Astrocyte (in vitro differentiated cells and primary cell): Measurements from ENCODE around the gene LMF1. TPM values are rescaled to one million over a fixed set of nuclear protein-coding genes. Genes with fewer than 3 reads are reported as not detected.

Experiments
- DNase-seq: peaks from one replicate; pipeline ENCODE4 v3.0.0-alpha.2; 2010; ENCODE audit warnings: low read depth
- FAIRE-seq: peaks from 2 replicates; lab custom pipeline; 2011; peaks lifted over from hg19 to GRCh38; lab: Jason Lieb, UNC
- H2AFZ ChIP-seq: 2 replicates; pipeline ENCODE4 v1.6.0; 2012; ENCODE audit warnings: low read depth, low read length, inconsistent platforms
- H3K27ac ChIP-seq: 2 replicates; pipeline ENCODE4 v1.5.1; 2011; ENCODE audit warnings: low read depth, low read length, inconsistent platforms
- H3K27me3 ChIP-seq: 2 replicates; pipeline ENCODE4 v1.6.0; 2011; ENCODE audit warnings: low read length, inconsistent platforms; ENCODE audit not compliant: insufficient read depth
- H3K36me3 ChIP-seq: 2 replicates; pipeline ENCODE4 v1.5.1; 2011; ENCODE audit warnings: low read length, inconsistent platforms; ENCODE audit not compliant: insufficient read depth
- H3K4me1 ChIP-seq: 2 replicates; pipeline ENCODE4 v1.5.1; 2011; ENCODE audit warnings: low read length, inconsistent platforms; ENCODE audit not compliant: insufficient read depth
- H3K4me2 ChIP-seq: 2 replicates; pipeline ENCODE4 v1.6.0; 2012; ENCODE audit warnings: low read length, inconsistent platforms
- H3K4me3 ChIP-seq: 2 replicates; pipeline ENCODE4 v1.5.1; 2011; ENCODE audit warnings: low read depth, mild to moderate bottlenecking, low read length, inconsistent platforms; ENCODE audit not compliant: insufficient read depth
- H3K79me2 ChIP-seq: 2 replicates; pipeline ENCODE4 v1.6.0; 2012; ENCODE audit warnings: mild to moderate bottlenecking, low read length, inconsistent platforms; ENCODE audit not compliant: insufficient read depth
- H3K9ac ChIP-seq: 2 replicates; pipeline ENCODE4 v1.6.0; 2012; ENCODE audit warnings: mild to moderate bottlenecking, low read length, inconsistent platforms
- H3K9me3 ChIP-seq: 2 replicates; pipeline ENCODE4 v1.5.1; 2012; ENCODE audit warnings: low read depth, mild to moderate bottlenecking, low read length, inconsistent platforms; ENCODE audit not compliant: insufficient read depth
- H4K20me1 ChIP-seq: 2 replicates; pipeline ENCODE4 v1.6.0; 2012; ENCODE audit warnings: low read length, inconsistent platforms; ENCODE audit not compliant: insufficient read depth
- H3K27ac Mint-ChIP-seq: one replicate; pipeline ENCODE4 v1.8.0; 2021; ENCODE audit warnings: mild to moderate bottlenecking, mixed read lengths; ENCODE audit not compliant: unreplicated experiment
- H3K27me3 Mint-ChIP-seq: one replicate; pipeline ENCODE4 v1.8.0; 2021; ENCODE audit warnings: low read depth, mixed read lengths; ENCODE audit not compliant: unreplicated experiment
- H3K36me3 Mint-ChIP-seq: one replicate; pipeline ENCODE4 v1.8.0; 2021; ENCODE audit warnings: low read depth, mixed read lengths; ENCODE audit not compliant: unreplicated experiment
- H3K4me1 Mint-ChIP-seq: one replicate; pipeline ENCODE4 v1.8.0; 2021; ENCODE audit warnings: low read depth, mixed read lengths; ENCODE audit not compliant: unreplicated experiment
- H3K4me3 Mint-ChIP-seq: one replicate; pipeline ENCODE4 v1.8.0; 2021; ENCODE audit warnings: mild to moderate bottlenecking, moderate library complexity, mixed read lengths; ENCODE audit not compliant: unreplicated experiment
- H3K9me3 Mint-ChIP-seq: one replicate; pipeline ENCODE4 v1.8.0; 2021; ENCODE audit warnings: mild to moderate bottlenecking, mixed read lengths; ENCODE audit not compliant: unreplicated experiment
- EZH2 ChIP-seq: IDR thresholded peaks from 2 replicates; pipeline ENCODE4 v1.6.1; 2012; ENCODE audit warnings: mild to moderate bottlenecking, low read length, inconsistent platforms; ENCODE audit not compliant: insufficient read depth
- total RNA-seq: library from RNA; stranded (reverse); gene quantifications from 2 replicates; pipeline ENCODE4 v1.2.1, GENCODE V29; 2021
- TF ChIP-seq, protein P1 (sequence below): IDR thresholded peaks from 2 replicates; pipeline ENCODE4 v1.5.1; 2011; ENCODE audit warnings: low read depth, mild to moderate bottlenecking, inconsistent platforms, low read length, moderate library complexity; ENCODE audit not compliant: insufficient read depth

LMF1 gene
- total RNA-seq, 1 donor from 2014 or later, result 12.6 TPM

DNA sequence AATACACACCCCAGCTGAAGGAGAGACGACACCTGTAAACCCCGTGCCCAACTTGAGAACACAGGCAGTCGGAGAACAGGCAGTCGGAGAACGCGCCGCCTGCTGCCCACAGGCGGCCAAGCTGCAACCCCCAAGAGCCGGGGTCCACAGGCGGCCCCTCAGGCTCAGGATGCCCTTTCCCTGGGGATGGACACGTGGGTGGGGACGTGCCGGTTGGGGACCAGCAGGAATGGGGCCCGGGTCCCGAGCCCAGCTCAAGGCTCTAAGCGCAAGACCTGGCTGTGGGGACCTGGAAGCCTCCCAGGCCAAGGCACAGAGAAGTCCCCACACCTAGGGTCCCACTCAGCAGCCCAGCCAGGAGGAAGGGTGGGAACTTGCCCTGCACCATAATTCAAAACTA, 90.8 kb downstream of the LMF1 start:
- no peak overlapping the region for H2AFZ ChIP-seq
- H3K9me3 ChIP-seq, result no peaks in the 10 kb centered on the region
- FAIRE-seq (no peak), DNase-seq (no peak)
- no peaks in the 10 kb centered on the region for H4K20me1 ChIP-seq
- H3K4me2 ChIP-seq, result no peak overlapping the region
- no peaks in the 10 kb centered on the region for H3K27me3 ChIP-seq
- H3K4me3 ChIP-seq, result no peak overlapping the region
- no peaks in the 10 kb centered on the region for H3K36me3 ChIP-seq
- H3K27ac ChIP-seq, result no peak overlapping the region
- TF ChIP-seq EZH2, result no peak
- TF ChIP-seq, protein P1, sequence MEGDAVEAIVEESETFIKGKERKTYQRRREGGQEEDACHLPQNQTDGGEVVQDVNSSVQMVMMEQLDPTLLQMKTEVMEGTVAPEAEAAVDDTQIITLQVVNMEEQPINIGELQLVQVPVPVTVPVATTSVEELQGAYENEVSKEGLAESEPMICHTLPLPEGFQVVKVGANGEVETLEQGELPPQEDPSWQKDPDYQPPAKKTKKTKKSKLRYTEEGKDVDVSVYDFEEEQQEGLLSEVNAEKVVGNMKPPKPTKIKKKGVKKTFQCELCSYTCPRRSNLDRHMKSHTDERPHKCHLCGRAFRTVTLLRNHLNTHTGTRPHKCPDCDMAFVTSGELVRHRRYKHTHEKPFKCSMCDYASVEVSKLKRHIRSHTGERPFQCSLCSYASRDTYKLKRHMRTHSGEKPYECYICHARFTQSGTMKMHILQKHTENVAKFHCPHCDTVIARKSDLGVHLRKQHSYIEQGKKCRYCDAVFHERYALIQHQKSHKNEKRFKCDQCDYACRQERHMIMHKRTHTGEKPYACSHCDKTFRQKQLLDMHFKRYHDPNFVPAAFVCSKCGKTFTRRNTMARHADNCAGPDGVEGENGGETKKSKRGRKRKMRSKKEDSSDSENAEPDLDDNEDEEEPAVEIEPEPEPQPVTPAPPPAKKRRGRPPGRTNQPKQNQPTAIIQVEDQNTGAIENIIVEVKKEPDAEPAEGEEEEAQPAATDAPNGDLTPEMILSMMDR, result no peak
- no peaks in the 10 kb centered on the region for H3K4me1 Mint-ChIP-seq
- no peak overlapping the region for H3K27ac Mint-ChIP-seq
- H3K4me3 Mint-ChIP-seq, result no peak overlapping the region
- H3K4me1 ChIP-seq, result no peaks in the 10 kb centered on the region
- H3K27me3 Mint-ChIP-seq, result peaks cover 17% of the 10 kb centered on the region
- H3K36me3 Mint-ChIP-seq, result peaks cover 5% of the 10 kb centered on the region
- H3K79me2 ChIP-seq, result no peaks in the 10 kb centered on the region
- peaks cover 4% of the 10 kb centered on the region for H3K9me3 Mint-ChIP-seq
- no peak overlapping the region for H3K9ac ChIP-seq

DNA sequence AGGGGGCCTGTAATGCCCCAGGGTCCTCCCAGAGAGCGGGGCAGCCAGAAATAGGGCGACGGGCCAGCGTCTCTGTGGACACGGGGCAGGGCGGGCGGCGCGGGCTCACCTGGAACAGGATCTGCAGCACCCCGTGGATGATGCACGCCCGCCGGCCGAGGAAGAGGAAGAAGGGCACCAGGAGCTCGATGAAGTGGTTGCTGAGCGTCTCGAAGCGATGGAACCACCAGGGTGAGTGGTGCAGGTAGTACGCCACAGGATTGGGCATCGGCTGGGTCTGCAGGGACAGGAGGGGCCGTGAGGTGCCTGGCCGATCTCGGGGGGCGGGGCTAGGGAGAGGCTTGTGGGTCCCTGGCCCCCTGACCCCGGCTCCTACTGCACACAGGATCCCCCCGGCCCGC, 91.3 kb downstream of the LMF1 start:
- no peaks in the 10 kb centered on the region for H4K20me1 ChIP-seq
- peaks cover 17% of the 10 kb centered on the region for H3K27me3 Mint-ChIP-seq
- no peaks in the 10 kb centered on the region for H3K27me3 ChIP-seq
- H3K9ac ChIP-seq, result no peak overlapping the region
- TF ChIP-seq EZH2, result no peak
- TF ChIP-seq, protein P1, result no peak
- DNase-seq (no peak), FAIRE-seq (no peak)
- peaks cover 4% of the 10 kb centered on the region for H3K9me3 Mint-ChIP-seq
- no peaks in the 10 kb centered on the region for H3K36me3 ChIP-seq
- no peak overlapping the region for H3K4me2 ChIP-seq
- H3K4me3 ChIP-seq, result no peak overlapping the region
- H2AFZ ChIP-seq, result no peak overlapping the region
- H3K9me3 ChIP-seq, result no peaks in the 10 kb centered on the region
- H3K27ac Mint-ChIP-seq, result no peak overlapping the region
- H3K4me1 Mint-ChIP-seq, result no peaks in the 10 kb centered on the region
- H3K4me3 Mint-ChIP-seq, result no peak overlapping the region
- H3K27ac ChIP-seq, result no peak overlapping the region
- H3K36me3 Mint-ChIP-seq, result peaks cover 5% of the 10 kb centered on the region
- no peaks in the 10 kb centered on the region for H3K79me2 ChIP-seq
- no peaks in the 10 kb centered on the region for H3K4me1 ChIP-seq

DNA sequence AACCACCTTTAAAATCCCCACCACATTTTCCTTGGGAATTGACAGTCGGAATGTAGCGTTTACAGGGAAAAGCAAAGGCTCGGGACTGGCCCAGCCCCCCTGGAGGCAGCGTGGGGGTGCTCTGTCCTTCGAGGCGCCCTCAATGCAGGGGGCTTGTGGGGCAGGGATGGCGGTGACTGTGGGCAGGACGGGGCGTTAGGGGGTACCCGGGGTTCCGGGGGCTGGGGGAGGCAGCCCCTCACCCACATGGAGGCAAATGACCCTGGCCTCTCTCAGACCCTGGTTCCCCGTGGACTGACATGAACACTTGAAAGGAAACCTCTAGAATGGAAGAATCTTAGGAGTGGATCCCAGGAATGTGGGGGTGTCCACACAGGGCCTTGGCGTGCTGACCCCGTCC, 91.9 kb downstream of the LMF1 start:
- no peaks in the 10 kb centered on the region for H3K4me1 ChIP-seq
- H3K4me2 ChIP-seq, result no peak overlapping the region
- Mint-ChIP-seq H3K36me3 (peaks cover 5% of the 10 kb centered on the region), H3K27ac (no peak overlapping the region), H3K4me1 (no peaks in the 10 kb centered on the region), H3K27me3 (peaks cover 17% of the 10 kb centered on the region), H3K4me3 (no peak overlapping the region), H3K9me3 (peaks cover 4% of the 10 kb centered on the region)
- no peak for DNase-seq
- H3K9ac ChIP-seq, result no peak overlapping the region
- H4K20me1 ChIP-seq, result no peaks in the 10 kb centered on the region
- TF ChIP-seq EZH2, result no peak
- TF ChIP-seq, protein P1, result no peak
- no peaks in the 10 kb centered on the region for H3K27me3 ChIP-seq
- no peaks in the 10 kb centered on the region for H3K79me2 ChIP-seq
- no peaks in the 10 kb centered on the region for H3K9me3 ChIP-seq
- FAIRE-seq, result no peak
- no peak overlapping the region for H3K4me3 ChIP-seq
- H3K36me3 ChIP-seq, result no peaks in the 10 kb centered on the region
- H2AFZ ChIP-seq, result no peak overlapping the region
- no peak overlapping the region for H3K27ac ChIP-seq
